Effector memory CD4-positive, alpha-beta T cell (primary cell): ENCODE measurements around the gene RUSF1.
"Not testable (repeated sequence)": the region's sequence is repeated elsewhere in the genome, so short reads cannot be mapped to it uniquely, and the experiment has no call there.

ENCODE experiments used
- DNase-seq, 3 donors: peaks; one replicate each; pipeline ENCODE4 v3.0.0-alpha.2; 2020
- H3K27ac ChIP-seq: 2 replicates; pipeline ENCODE4 v1.7.0; 2013; ENCODE audit warnings: mild to moderate bottlenecking, low read length, moderate library complexity; ENCODE audit not compliant: insufficient read depth, poor library complexity, severe bottlenecking
- H3K27me3 ChIP-seq: replicated peaks from 2 replicates; pipeline ENCODE4 v1.7.0; 2013; ENCODE audit warnings: mild to moderate bottlenecking, low read length; ENCODE audit not compliant: insufficient read depth, control insufficient read depth, poor library complexity, severe bottlenecking
- H3K36me3 ChIP-seq: 2 replicates; pipeline ENCODE4 v1.7.0; 2013; ENCODE audit warnings: mild to moderate bottlenecking, low read length, moderate library complexity; ENCODE audit not compliant: control insufficient read depth, insufficient read depth
- H3K4me1 ChIP-seq: 2 replicates; pipeline ENCODE4 v1.7.0; 2013; ENCODE audit warnings: low read length, mild to moderate bottlenecking; ENCODE audit not compliant: control insufficient read depth, insufficient read depth, poor library complexity, severe bottlenecking
- H3K4me3 ChIP-seq: 2 replicates; pipeline ENCODE4 v1.7.0; 2013; ENCODE audit warnings: low read length, low read depth, mild to moderate bottlenecking; ENCODE audit not compliant: insufficient read depth, poor library complexity, severe bottlenecking
- H3K9me3 ChIP-seq: 2 replicates; pipeline ENCODE4 v1.7.0; 2013; ENCODE audit warnings: mild to moderate bottlenecking, low read length, moderate library complexity; ENCODE audit not compliant: control insufficient read depth
- total RNA-seq, 3 donors: gene quantifications; one replicate each; lab custom pipeline; 2026; lab: John Stamatoyannopoulos, UW

Gene RUSF1
- 47.5 to 62.9 (median 59.5) reads per million in 3 donors for total RNA-seq

- no peaks in the 10 kb centered on the region for H3K27me3 ChIP-seq
- H3K36me3 ChIP-seq = no peaks in the 10 kb centered on the region
- H3K9me3 ChIP-seq = no peaks in the 10 kb centered on the region
- H3K4me1 ChIP-seq = peaks cover 18% of the 10 kb centered on the region
- peak within 1 kb of the TSS; percentile 73 for H3K27ac ChIP-seq
- peak; percentile 57 to 70 (median 62) for DNase-seq
- H3K4me3 ChIP-seq = peak within 1 kb of the TSS; percentile 98
Observed at GRCh38 chr16:31507929-31508705, at the start of gene RUSF1. RUSF1 (minus strand) TSS chr16:31508391; CDS start chr16:31508373, 18 bp downstream.

- Histone ChIP-seq H3K27me3 (peaks cover 2% of the 10 kb centered on the region), H3K36me3 (no peaks in the 10 kb centered on the region), H3K27ac (no peak overlapping the region), H3K4me3 (no peak overlapping the region), H3K9me3 (no peaks in the 10 kb centered on the region), H3K4me1 (peaks cover under 1% of the 10 kb centered on the region)
- DNase-seq = no peak
Observed at GRCh38 chr16:31542763-31543162, 34.6 kb upstream of the RUSF1 start.

- H3K27ac ChIP-seq, H3K36me3 ChIP-seq, DNase-seq, H3K4me1 ChIP-seq, H3K4me3 ChIP-seq, H3K9me3 ChIP-seq, H3K27me3 ChIP-seq: not testable (repeated sequence)
Observed at GRCh38 chr16:31539762-31540161, 31.6 kb upstream of the RUSF1 start.

GRCh38 chr16:31538243-31538598 lies 30.0 kb upstream of the RUSF1 start:
- H3K27ac ChIP-seq, H3K4me3 ChIP-seq, DNase-seq, H3K4me1 ChIP-seq, H3K36me3 ChIP-seq, H3K9me3 ChIP-seq, H3K27me3 ChIP-seq: not testable (repeated sequence)

- H3K4me3 ChIP-seq = no peak overlapping the region
- no peaks in the 10 kb centered on the region for H3K9me3 ChIP-seq
- DNase-seq = no peak
- H3K27ac ChIP-seq = no peak overlapping the region
- no peaks in the 10 kb centered on the region for H3K36me3 ChIP-seq
- H3K4me1 ChIP-seq = peaks cover 6% of the 10 kb centered on the region
- H3K27me3 ChIP-seq = peaks cover 9% of the 10 kb centered on the region
Observed at GRCh38 chr16:31537362-31538242, 29.4 kb upstream of the RUSF1 start.

- H3K4me3 ChIP-seq = no peak overlapping the region
- H3K27me3 ChIP-seq = peaks cover 9% of the 10 kb centered on the region
- peaks cover 6% of the 10 kb centered on the region for H3K4me1 ChIP-seq
- H3K36me3 ChIP-seq = no peaks in the 10 kb centered on the region
- no peaks in the 10 kb centered on the region for H3K9me3 ChIP-seq
- H3K27ac ChIP-seq = no peak overlapping the region
- no peak for DNase-seq
Observed at GRCh38 chr16:31536804-31537361, 28.7 kb upstream of the RUSF1 start.

GRCh38 chr16:31535737-31536136 lies 27.5 kb upstream of the RUSF1 start:
- Histone ChIP-seq H3K36me3 (no peaks in the 10 kb centered on the region), H3K4me3 (no peak overlapping the region), H3K9me3 (no peaks in the 10 kb centered on the region), H3K27ac (no peak overlapping the region), H3K4me1 (peaks cover 6% of the 10 kb centered on the region), H3K27me3 (peaks cover 9% of the 10 kb centered on the region)
- no peak for DNase-seq

GRCh38 chr16:31532896-31533295 lies 24.7 kb upstream of the RUSF1 start:
- H3K4me3 ChIP-seq = no peak overlapping the region
- H3K4me1 ChIP-seq = peaks cover 8% of the 10 kb centered on the region
- H3K27me3 ChIP-seq = peaks cover 8% of the 10 kb centered on the region
- no peaks in the 10 kb centered on the region for H3K36me3 ChIP-seq
- DNase-seq = no peak
- no peaks in the 10 kb centered on the region for H3K9me3 ChIP-seq
- no peak overlapping the region for H3K27ac ChIP-seq

GRCh38 chr16:31532120-31532519 lies 23.9 kb upstream of the RUSF1 start:
- DNase-seq = no peak
- H3K27me3 ChIP-seq = peaks cover under 1% of the 10 kb centered on the region
- no peaks in the 10 kb centered on the region for H3K9me3 ChIP-seq

GRCh38 chr16:31531096-31531495 lies 22.9 kb upstream of the RUSF1 start:
- Histone ChIP-seq H3K9me3 (no peaks in the 10 kb centered on the region), H3K4me1 (peaks cover 2% of the 10 kb centered on the region), H3K4me3 (no peak overlapping the region), H3K27me3 (no peaks in the 10 kb centered on the region), H3K36me3 (no peaks in the 10 kb centered on the region), H3K27ac (no peak overlapping the region)
- no peak for DNase-seq

More at GRCh38 chr16:31532120-31532519, 23.9 kb upstream of the RUSF1 start:
- Histone ChIP-seq H3K36me3 (no peaks in the 10 kb centered on the region), H3K4me3 (no peak overlapping the region), H3K27ac (no peak overlapping the region), H3K4me1 (peaks cover 2% of the 10 kb centered on the region)
